LNCAP (cell line): ENCODE measurements around the gene CEP170B.

ENCODE experiments used
- TF ChIP-seq, protein P1 (sequence below): fragments of 450-650 bp; IDR thresholded peaks from 2 replicates; pipeline ENCODE4 v1.5.1; 2017; ENCODE audit warnings: mild to moderate bottlenecking

Gene CEP170B

GRCh38 chr14:104868811-104869572 is 3.9 kb downstream of the CEP170B start:
- TF ChIP-seq, protein P1, sequence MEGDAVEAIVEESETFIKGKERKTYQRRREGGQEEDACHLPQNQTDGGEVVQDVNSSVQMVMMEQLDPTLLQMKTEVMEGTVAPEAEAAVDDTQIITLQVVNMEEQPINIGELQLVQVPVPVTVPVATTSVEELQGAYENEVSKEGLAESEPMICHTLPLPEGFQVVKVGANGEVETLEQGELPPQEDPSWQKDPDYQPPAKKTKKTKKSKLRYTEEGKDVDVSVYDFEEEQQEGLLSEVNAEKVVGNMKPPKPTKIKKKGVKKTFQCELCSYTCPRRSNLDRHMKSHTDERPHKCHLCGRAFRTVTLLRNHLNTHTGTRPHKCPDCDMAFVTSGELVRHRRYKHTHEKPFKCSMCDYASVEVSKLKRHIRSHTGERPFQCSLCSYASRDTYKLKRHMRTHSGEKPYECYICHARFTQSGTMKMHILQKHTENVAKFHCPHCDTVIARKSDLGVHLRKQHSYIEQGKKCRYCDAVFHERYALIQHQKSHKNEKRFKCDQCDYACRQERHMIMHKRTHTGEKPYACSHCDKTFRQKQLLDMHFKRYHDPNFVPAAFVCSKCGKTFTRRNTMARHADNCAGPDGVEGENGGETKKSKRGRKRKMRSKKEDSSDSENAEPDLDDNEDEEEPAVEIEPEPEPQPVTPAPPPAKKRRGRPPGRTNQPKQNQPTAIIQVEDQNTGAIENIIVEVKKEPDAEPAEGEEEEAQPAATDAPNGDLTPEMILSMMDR = no peak

- TF ChIP-seq, protein P1 = no peak
Measured at GRCh38 chr14:104869669-104870367, 4.8 kb downstream of the CEP170B start.

- TF ChIP-seq, protein P1 = peak; percentile 49
Measured at GRCh38 chr14:104870368-104871144, 5.5 kb downstream of the CEP170B start.

DNA sequence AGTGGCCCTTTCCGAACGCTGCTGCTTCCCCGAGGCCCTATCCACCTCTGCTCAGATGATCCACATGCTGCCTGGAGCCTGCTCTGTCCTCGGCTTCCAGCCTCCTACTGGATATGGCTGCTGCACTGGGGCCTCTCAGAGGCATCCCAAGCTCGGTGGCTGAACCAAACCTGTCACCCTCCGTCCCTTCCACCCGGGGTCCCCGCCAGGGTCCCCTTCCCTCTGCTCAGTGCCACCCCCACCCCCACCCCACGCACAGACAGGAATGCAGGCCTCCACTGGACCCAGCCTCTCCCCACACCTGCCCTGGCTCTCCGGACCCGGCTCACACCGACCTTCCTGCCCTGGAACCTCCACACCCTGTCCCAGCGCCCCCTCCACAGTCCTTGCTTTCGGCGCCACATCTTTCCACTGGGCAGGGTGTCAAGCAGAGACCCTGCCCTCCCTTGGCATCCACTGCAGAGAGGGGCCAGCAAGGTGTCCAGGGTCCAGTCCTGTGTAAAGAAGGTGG is 6.1 kb downstream of the CEP170B start:
- TF ChIP-seq, protein P1 = no peak

GRCh38 chr14:104871656-104872468 is 6.8 kb downstream of the CEP170B start:
- TF ChIP-seq, protein P1 = no peak

DNA sequence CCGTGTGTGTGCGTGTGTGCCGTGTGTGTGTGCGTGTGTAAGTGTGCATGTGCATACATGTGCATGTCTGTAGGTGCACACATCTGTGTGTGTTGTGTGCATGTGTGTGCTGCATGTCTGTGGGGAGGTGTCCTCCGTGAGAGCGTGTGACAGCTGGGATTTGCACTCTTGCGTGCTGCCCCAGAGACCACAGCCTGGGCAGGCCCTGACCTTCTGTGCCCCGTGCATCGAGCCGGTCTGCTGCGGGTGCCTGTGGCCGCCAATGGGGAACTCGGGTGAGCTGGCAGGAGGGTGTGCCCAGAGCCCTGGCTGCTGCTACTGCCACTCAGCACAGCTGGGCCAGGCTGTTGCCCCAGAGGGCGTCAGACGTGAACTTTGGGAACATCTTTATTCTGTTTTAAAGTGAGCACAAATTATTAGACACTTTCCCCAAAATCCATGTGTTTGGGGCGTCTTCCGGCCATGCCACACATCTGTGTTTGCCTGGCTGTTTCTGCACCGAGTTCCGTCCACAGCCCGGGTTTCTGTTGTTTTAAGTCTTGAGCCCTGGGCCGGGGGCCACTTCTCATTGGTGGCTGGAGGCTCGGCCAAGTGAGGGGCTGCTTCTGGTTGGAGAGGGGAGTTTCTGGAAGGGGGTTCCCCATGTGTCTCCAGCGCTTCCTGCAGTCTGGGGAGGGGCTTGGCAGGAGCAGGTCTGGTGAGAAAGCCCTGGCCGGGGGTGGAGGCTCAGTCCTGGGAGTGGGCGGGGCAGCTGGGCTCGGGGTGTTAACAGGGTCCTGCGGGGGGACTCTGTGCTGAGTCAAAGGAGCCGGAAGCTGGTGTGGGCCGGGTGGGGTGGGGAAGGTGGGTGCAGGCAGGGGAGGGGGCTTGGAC is 7.6 kb downstream of the CEP170B start:
- TF ChIP-seq, protein P1 = no peak
